ENCODE results near the gene CTIF.

GRCh38 chr18:48688961-48689360 lies 150.1 kb downstream of the CTIF start:
- no peak for TF ChIP-seq EP300 (IDR thresholded peaks at IDR 0.05)
- no peak for TF ChIP-seq CTCF (IDR thresholded peaks at IDR 0.05)
- TF ChIP-seq POLR2A (IDR thresholded peaks at IDR 0.05), result no peak
